Body of pancreas (tissue), 4 donors: ENCODE data around the gene TBC1D14. TPM values are rescaled to one million over a fixed set of nuclear protein-coding genes. Genes with fewer than 3 reads are reported as not detected.
A peak's percentile ranks its signal among the peaks of the same experiment; 100 is the strongest.

ENCODE experiments used
- ATAC-seq: fragments of 150-250 bp; one replicate; pipeline ENCODE4 v1.9.1; 2016
- DNase-seq, 4 donors: peaks; one replicate each; pipeline ENCODE4 v3.0.0-alpha.2; 2019
- H3K27ac ChIP-seq, 4 donors: fragments of 200-600 bp; sonication (generic); 1 replicate in 3 of 4; 2 replicates in 1 of 4; pipeline versions ENCODE4 v1.5.1 to v1.6.1; 2016 to 2019; ENCODE audit warnings: mild to moderate bottlenecking in 1 of 4, mixed read lengths in 1 of 4, moderate library complexity in 1 of 4
- H3K27me3 ChIP-seq, 2 donors: fragments of 200-600 bp; sonication (generic); one replicate each; pipeline ENCODE4 v1.6.0; 2016; ENCODE audit warnings: mild to moderate bottlenecking in 1 of 2
- H3K36me3 ChIP-seq, 2 donors: fragments of 200-600 bp; sonication (generic); replicated peaks in 1 of 2; 2 replicates each; pipeline ENCODE4 v1.5.1; 2016; ENCODE audit warnings: low read depth in 2 of 2; ENCODE audit not compliant: insufficient read depth in 1 of 2
- H3K4me1 ChIP-seq: fragments of 200-600 bp; sonication (generic); one replicate; pipeline ENCODE4 v1.6.0; 2016
- H3K4me3 ChIP-seq, 2 donors: fragments of 200-600 bp; sonication (generic); 1 replicate in 1 of 2; 2 replicates in 1 of 2; pipeline ENCODE4 v1.5.1; 2016 to 2019
- H3K9me3 ChIP-seq, 3 donors: fragments of 200-600 bp; sonication (generic); 1 replicate in 2 of 3; 2 replicates in 1 of 3; pipeline ENCODE4 v1.5.1; 2016
- CTCF ChIP-seq, 7 experiments: fragments of 450-650 bp in 4 of 7; fragments of 200-600 bp in 3 of 7; sonication (generic) in 3 of 7; IDR thresholded peaks; one replicate each; pipeline ENCODE4 v1.5.1; 2016 to 2019; ENCODE audit warnings: antibody characterized with exemption in 7 of 7
- POLR2A ChIP-seq, 3 donors: fragments of 450-650 bp; IDR thresholded peaks; one replicate each; pipeline ENCODE4 v1.6.1; 2016; ENCODE audit warnings: antibody characterized with exemption in 3 of 3, mild to moderate bottlenecking in 2 of 3
- WGBS, 2 donors: methylation state at CpG; one replicate each; pipeline ENCODE4 v1.1.5; 2017; 5-methylcytosine and 5-hydroxymethylcytosine counted together
- intact Hi-C: fragments of 100-400 bp; cut with DNase I; formaldehyde crosslinking; loops from one replicate; pipeline ENCODE4 v1.15.1; 2023
- total RNA-seq, 2 donors: library from RNA; depleted of rRNA; stranded (reverse); fragments of >200 nt; gene quantifications; one replicate each; pipeline ENCODE4 v1.1.0, GENCODE V29; 2016

The TBC1D14 gene
- total RNA-seq, 2 donors from 2014 or later, result 10.5 to 20.0 TPM

DNA sequence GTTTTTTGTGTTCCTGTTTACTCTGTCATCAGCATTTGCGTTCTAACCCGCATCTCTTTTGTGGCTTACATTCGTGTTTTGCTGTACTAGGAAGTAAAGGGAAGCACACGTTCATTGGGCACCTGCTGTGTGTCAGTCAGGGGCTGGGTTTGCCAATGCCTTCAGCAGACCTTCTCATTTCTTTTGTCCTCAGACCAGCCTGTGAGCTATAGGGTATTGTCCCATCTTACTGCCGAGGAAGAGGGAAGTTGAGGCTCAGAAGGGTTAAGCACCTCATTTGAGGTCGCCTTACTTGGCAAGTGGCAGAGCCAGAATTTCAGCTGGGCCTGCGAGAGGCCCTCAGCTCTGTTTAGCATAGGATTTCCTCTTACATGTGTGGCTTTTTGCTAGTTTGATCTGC is 8.7 kb downstream of the TBC1D14 start:
- Histone ChIP-seq H3K27ac (peak overlapping the region in 3 of 4 donors; percentile 32 to 64 (median 55)), H3K36me3 (no peaks in the 10 kb centered on the region), H3K27me3 (no peaks in the 10 kb centered on the region), H3K4me1 (peaks cover 27% of the 10 kb centered on the region), H3K9me3 (no peaks in the 10 kb centered on the region), H3K4me3 (no peak overlapping the region)
- TF ChIP-seq CTCF (IDR thresholded peaks at IDR 0.05) (no peak), POLR2A (IDR thresholded peaks at IDR 0.05) (no peak)
- WGBS, 2 donors, result 27 to 32% methylated on average over 7 of the region's 7 CpGs
- intact Hi-C loops, result no loop called here
- no peak for ATAC-seq
- no peak for DNase-seq

DNA sequence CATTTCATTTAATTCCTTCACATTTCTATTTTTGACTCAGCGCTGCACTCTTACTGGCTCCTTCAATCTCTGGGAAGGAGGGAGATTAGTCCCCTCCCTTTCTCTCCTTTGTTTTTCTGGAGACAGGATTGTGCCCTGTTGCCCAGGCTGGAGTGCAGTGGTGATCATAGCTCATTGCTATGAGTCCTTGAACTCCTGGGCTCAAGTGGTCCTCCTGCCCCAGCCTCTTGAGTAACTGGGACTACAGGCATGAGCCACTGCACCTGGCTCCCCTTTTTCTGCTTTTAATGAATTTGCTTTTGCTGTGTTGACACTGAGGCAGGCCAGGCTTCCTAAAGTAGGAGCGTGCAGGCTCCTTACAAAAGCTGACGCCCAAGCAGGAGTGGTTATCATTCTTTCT is 10.5 kb downstream of the TBC1D14 start:
- DNase-seq (no peak), ATAC-seq (no peak)
- intact Hi-C loops, result no loop called here
- no peaks in the 10 kb centered on the region for H3K27me3 ChIP-seq
- TF ChIP-seq POLR2A (IDR thresholded peaks at IDR 0.05), result no peak
- no peak for TF ChIP-seq CTCF (IDR thresholded peaks at IDR 0.05)
- peaks cover 0 to 2% of the 10 kb centered on the region in 2 donors for H3K36me3 ChIP-seq
- H3K9me3 ChIP-seq, result no peaks in the 10 kb centered on the region
- peaks cover 27% of the 10 kb centered on the region for H3K4me1 ChIP-seq
- H3K27ac ChIP-seq, result no peak overlapping the region
- whole genome bisulfite sequencing, 2 donors, result 64 to 67% methylated on average over 3 of the region's 3 CpGs
- H3K4me3 ChIP-seq, result no peak overlapping the region

DNA sequence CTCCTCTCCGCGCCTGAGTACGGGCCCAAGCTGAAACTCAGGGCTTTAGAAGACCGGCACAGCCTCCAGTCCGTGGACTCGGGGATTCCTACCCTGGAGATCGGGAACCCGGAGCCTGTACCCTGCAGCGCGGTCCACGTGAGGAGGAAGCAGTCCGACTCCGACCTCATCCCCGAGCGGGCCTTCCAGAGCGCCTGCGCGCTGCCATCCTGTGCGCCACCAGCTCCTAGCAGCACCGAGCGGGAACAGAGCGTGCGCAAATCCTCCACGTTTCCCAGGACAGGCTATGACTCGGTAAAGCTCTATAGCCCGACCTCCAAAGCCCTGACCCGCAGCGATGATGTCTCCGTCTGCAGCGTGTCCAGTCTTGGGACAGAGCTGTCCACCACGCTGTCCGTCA is 13.9 kb downstream of the TBC1D14 start:
- no peak overlapping the region for H3K4me3 ChIP-seq
- intact Hi-C loops, result no loop called here
- no peak for ATAC-seq
- peaks cover 13% of the 10 kb centered on the region for H3K4me1 ChIP-seq
- peaks cover 0 to 2% of the 10 kb centered on the region in 2 donors for H3K36me3 ChIP-seq
- no peaks in the 10 kb centered on the region for H3K9me3 ChIP-seq
- WGBS, 2 donors, result 97 to 98% methylated on average over 21 to 32 of the region's 32 CpGs
- no peak for DNase-seq
- TF ChIP-seq CTCF (IDR thresholded peaks at IDR 0.05) (no peak), POLR2A (IDR thresholded peaks at IDR 0.05) (no peak)
- H3K27ac ChIP-seq, result no peak overlapping the region
- H3K27me3 ChIP-seq, result no peaks in the 10 kb centered on the region

DNA sequence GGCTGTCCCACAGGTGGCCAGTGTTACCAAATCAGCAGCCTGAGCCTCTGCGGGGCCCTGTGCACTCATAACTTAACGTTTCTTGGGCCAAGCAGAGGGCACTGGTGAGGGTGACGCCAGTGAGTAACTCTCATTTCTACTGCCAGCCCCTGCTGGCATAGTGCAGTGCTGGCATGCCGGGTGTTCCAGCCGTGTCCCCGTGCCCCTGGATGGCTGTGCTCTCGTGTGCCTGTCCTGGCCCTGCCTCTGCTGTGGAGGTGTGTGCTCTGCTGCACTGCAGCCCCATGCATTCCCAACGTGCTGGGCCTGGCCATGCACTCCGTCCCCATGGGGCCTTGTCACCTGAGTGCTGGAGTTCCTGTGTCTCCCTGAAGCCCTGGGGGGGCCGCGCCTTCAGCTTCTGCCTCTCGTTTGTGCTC is 14.7 kb downstream of the TBC1D14 start:
- H3K27ac ChIP-seq, result no peak overlapping the region
- intact Hi-C loops, result no loop called here

More for the DNA sequence above, 14.7 kb downstream of the TBC1D14 start:
- Histone ChIP-seq H3K9me3 (no peaks in the 10 kb centered on the region), H3K36me3 (peaks cover 0 to 2% of the 10 kb centered on the region in 2 donors), H3K27me3 (no peaks in the 10 kb centered on the region), H3K4me1 (peaks cover 9% of the 10 kb centered on the region), H3K4me3 (no peak overlapping the region)
- DNase-seq (no peak), ATAC-seq (no peak)
- no peak for TF ChIP-seq CTCF (IDR thresholded peaks at IDR 0.05)
- no peak for TF ChIP-seq POLR2A (IDR thresholded peaks at IDR 0.05)
- WGBS, 2 donors, result 87 to 89% methylated on average over 3 to 12 of the region's 12 CpGs
